Retina (tissue), 1 donor: ENCODE results near the gene CHST11.

Experiments used
- DNase-seq: peaks from one replicate; pipeline ENCODE4 v3.0.0-alpha.2; 2016

Gene CHST11

GRCh38 chr12:104751120-104751519, 294.4 kb downstream of the CHST11 start:
- no peak for DNase-seq

- no peak for DNase-seq
Measured at GRCh38 chr12:104751594-104751993, 294.8 kb downstream of the CHST11 start.

GRCh38 chr12:104752016-104752415, 295.3 kb downstream of the CHST11 start:
- DNase-seq: no peak

- no peak for DNase-seq
Measured at GRCh38 chr12:104752881-104753280, 296.1 kb downstream of the CHST11 start.

- DNase-seq: no peak
Measured at GRCh38 chr12:104756901-104757300, 300.2 kb downstream of the CHST11 start.

- DNase-seq: no peak
Measured at GRCh38 chr12:104758771-104759170, 302.0 kb downstream of the CHST11 start.

- DNase-seq: no peak
Measured at GRCh38 chr12:104761091-104761490, 304.3 kb downstream of the CHST11 start.

- no peak for DNase-seq
Measured at GRCh38 chr12:104761611-104762010, 304.9 kb downstream of the CHST11 start.

- no peak for DNase-seq
Measured at GRCh38 chr12:104763168-104763805, 306.5 kb downstream of the CHST11 start.

GRCh38 chr12:104764225-104765091, 307.7 kb downstream of the CHST11 start:
- DNase-seq: no peak

GRCh38 chr12:104767261-104767660, 310.5 kb downstream of the CHST11 start:
- no peak for DNase-seq

GRCh38 chr12:104768033-104768432, 311.3 kb downstream of the CHST11 start:
- DNase-seq: no peak

GRCh38 chr12:104769144-104769561, 312.4 kb downstream of the CHST11 start:
- DNase-seq: no peak

- DNase-seq: no peak
Measured at GRCh38 chr12:104772336-104772735, 315.6 kb downstream of the CHST11 start.

- no peak for DNase-seq
Measured at GRCh38 chr12:104775731-104776231, 319.0 kb downstream of the CHST11 start.

- DNase-seq: no peak
Measured at GRCh38 chr12:104779134-104779533, 322.4 kb downstream of the CHST11 start.

GRCh38 chr12:104782296-104782695, 325.5 kb downstream of the CHST11 start:
- DNase-seq: no peak

- DNase-seq: no peak
Measured at GRCh38 chr12:104784592-104784991, 327.8 kb downstream of the CHST11 start.

GRCh38 chr12:104785886-104786285, 329.1 kb downstream of the CHST11 start:
- no peak for DNase-seq

GRCh38 chr12:104786352-104786751, 329.6 kb downstream of the CHST11 start:
- DNase-seq: no peak

GRCh38 chr12:104788840-104789271, 332.1 kb downstream of the CHST11 start:
- DNase-seq: no peak

- peak; percentile 61 for DNase-seq
Measured at GRCh38 chr12:104790296-104791125, 333.8 kb downstream of the CHST11 start.

GRCh38 chr12:104792570-104792969, 335.8 kb downstream of the CHST11 start:
- DNase-seq: no peak
